Measurements from ENCODE around the gene MRPL38.

Gene MRPL38

GRCh38 chr17:75917917-75918445, 13.3 kb upstream of the MRPL38 start:
- no peak for DNase-seq

GRCh38 chr17:75917141-75917916, 12.6 kb upstream of the MRPL38 start:
- DNase-seq, result no peak

GRCh38 chr17:75915268-75915667, 10.6 kb upstream of the MRPL38 start:
- DNase-seq, result no peak

- DNase-seq, result no peak
Observed at GRCh38 chr17:75914643-75915267, 10.1 kb upstream of the MRPL38 start.

GRCh38 chr17:75913537-75914210, 9.0 kb upstream of the MRPL38 start:
- DNase-seq, result no peak

GRCh38 chr17:75910699-75911098, 6.0 kb upstream of the MRPL38 start:
- no peak for DNase-seq

GRCh38 chr17:75909812-75910274, 5.2 kb upstream of the MRPL38 start:
- peak; percentile 30 for DNase-seq

GRCh38 chr17:75909051-75909811, 4.5 kb upstream of the MRPL38 start:
- DNase-seq, result no peak

- DNase-seq, result peak; percentile 50
Observed at GRCh38 chr17:75908201-75908600, 3.5 kb upstream of the MRPL38 start.

- DNase-seq, result no peak
Observed at GRCh38 chr17:75906143-75906884, 1.6 kb upstream of the MRPL38 start.

GRCh38 chr17:75902406-75902805, 2.3 kb downstream of the MRPL38 start:
- no peak for DNase-seq

- DNase-seq, result no peak
Observed at GRCh38 chr17:75901727-75902126, 3.0 kb downstream of the MRPL38 start.

- DNase-seq, result no peak
Observed at GRCh38 chr17:75900691-75901533, 3.8 kb downstream of the MRPL38 start.

GRCh38 chr17:75899767-75900468, 4.8 kb downstream of the MRPL38 start:
- no peak for DNase-seq

- DNase-seq, result no peak
Observed at GRCh38 chr17:75899353-75899752, 5.3 kb downstream of the MRPL38 start.

GRCh38 chr17:75898791-75899190, 5.9 kb downstream of the MRPL38 start:
- no peak for DNase-seq

GRCh38 chr17:75898065-75898464, 6.6 kb downstream of the MRPL38 start:
- DNase-seq, result no peak

GRCh38 chr17:75897160-75898019, 7.3 kb downstream of the MRPL38 start:
- DNase-seq, result no peak

GRCh38 chr17:75896415-75897159, 8.1 kb downstream of the MRPL38 start, which contains the start of gene TRIM65:
Gene TRIM65 (minus strand): TSS chr17:75896951. CDS start chr17:75896937, 14 bp downstream.
- no peak for DNase-seq
